NCI-H524 treated with DMSO at 0.1 percent for 48 hours (cell line): ENCODE data around the gene TSPAN17.
"Not testable (repeated sequence)": the region's sequence is repeated elsewhere in the genome, so short reads cannot be mapped to it uniquely, and the experiment has no call there.

Experiments used
- DNase-seq: peaks from one replicate; lab custom pipeline; 2025; lab: John Stamatoyannopoulos, UW

Gene TSPAN17

DNA sequence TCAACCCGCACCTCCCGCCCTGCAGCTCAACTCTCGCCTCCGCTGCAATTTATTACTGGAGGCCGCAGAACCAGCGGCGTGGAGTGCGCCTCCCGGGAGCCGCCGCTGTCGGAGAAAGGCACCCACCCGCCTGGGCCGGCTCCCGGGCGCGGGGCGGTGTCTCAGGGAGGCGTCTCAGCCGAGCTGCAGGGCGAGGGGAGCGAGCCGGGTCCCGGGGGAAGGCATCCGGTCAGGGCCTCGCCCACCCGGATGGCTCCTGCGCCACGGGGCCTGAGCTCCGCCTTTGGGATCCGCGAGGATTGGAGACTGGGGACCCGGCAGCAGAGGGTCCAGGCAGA is 32.9 kb downstream of the TSPAN17 start:
- DNase-seq: no peak

DNA sequence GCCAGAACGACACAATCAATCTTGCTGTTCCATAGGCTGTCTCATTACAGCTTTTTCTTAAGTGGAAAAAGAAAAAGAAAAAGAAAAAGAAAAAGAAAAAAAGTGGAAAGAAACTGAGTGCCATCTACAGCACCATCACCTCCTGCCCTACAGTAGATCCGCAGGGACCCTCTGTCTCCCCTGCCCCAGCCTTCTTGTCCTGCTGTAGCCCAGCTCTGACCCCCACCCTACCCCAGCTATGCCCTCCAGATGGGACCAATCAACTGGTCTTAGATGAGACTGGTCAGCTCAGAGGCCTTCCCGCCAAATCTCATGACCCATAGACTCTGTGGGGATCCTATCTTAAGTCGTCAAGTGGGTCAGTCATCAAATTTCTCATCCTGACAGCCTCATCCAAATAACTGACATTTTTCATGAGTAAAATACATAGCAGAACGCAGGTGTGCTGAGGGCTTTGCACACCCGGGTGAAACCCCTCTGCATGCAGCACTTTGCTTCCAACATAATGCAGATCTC is 34.8 kb downstream of the TSPAN17 start:
- DNase-seq: no peak

- no peak for DNase-seq
Measured at GRCh38 chr5:176685010-176685409, 37.7 kb downstream of the TSPAN17 start.

DNA sequence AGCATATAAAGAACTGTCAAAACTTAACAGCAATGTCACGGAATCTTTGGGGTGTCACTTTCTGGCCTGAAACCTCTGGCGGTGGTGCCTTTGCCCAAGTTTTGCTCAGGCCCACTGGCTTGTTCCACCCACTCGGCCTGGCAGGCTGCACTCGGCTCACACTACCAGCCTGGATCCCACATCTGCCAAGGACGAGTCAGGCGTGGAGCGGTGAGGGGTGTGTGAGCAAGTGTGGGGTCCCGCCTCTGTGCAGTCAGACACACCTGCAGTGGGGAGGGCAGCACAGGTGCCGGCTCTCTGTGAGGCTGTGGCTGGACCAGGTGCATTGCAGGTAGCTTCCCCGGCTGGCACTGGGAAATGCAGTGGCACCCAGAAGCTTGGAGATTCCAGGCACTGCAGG is 40.0 kb downstream of the TSPAN17 start:
- no peak for DNase-seq

DNA sequence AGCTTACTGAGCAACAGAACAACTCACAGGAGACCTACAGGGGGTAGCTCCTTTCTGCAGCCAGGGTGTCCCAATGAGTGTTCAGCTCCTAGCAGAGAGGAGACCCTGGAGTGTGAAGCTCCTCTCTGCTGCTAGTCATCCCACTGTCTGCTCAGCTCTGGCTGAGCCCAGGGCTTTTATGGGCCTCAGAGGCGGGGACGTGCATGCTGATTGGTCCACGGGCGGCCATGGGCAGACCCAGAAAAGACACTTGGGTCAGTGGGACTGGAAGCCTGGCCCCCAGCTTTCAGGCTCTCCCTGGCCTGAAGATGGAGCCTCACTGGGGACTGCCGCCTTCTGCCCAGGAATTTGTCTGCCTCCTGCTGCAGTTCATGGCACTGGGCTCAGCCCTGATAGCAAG is 40.6 kb downstream of the TSPAN17 start:
- DNase-seq: no peak

GRCh38 chr5:176690911-176691310 is 43.6 kb downstream of the TSPAN17 start:
- DNase-seq: no peak

DNA sequence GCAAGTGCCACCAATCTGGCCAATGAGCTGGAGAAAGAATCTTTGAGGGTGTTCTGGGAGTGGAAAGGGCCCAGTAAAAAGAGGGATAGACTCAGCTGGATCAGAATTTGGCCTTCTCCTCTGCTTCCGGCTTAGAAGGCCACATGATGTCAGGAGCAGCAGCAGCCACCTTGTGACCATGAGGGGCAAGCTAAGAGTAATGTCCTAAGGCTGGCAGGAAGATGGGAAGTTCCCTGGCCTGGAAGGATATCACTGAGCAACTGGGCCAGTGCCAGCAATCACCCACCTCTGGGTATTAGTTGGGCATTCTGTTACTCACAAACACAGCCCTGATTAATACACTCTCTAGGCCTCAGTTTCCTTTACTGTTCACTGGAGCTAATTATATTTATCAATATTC is 44.2 kb downstream of the TSPAN17 start:
- DNase-seq: no peak

- no peak for DNase-seq
Measured at GRCh38 chr5:176692326-176692725, 45.0 kb downstream of the TSPAN17 start.

DNA sequence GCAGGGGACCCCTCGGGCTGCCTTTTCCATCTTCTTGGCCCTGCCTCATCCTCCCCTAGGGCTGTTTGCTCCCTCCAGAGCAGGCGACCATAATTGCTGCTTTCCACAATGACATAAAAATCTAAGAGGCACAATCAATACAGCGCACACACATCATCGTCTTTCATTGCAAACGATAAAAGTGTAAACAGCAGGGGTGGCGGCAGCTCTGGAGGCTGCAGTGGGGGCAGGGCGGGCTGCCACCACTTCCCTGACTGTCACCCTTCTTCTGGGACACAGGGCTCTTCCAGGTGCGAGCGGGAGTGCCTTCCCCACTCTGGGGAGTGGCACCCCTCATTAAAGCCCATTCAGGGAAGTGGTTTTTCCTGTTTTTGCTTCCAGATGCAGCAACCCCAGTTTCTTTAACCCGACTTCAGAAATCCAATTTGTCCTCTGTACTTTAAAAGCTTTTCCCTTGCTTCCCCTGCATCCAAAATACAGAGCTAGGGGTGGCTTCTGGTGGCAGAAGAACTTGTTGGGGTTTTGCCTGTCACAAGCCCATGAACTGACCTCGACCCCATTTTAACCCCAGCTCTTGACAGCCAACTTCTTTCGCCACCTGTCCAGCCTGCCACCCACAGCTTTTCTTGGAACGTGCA is 45.7 kb downstream of the TSPAN17 start:
- no peak for DNase-seq

GRCh38 chr5:176693477-176693851 is 46.2 kb downstream of the TSPAN17 start:
- no peak for DNase-seq

DNA sequence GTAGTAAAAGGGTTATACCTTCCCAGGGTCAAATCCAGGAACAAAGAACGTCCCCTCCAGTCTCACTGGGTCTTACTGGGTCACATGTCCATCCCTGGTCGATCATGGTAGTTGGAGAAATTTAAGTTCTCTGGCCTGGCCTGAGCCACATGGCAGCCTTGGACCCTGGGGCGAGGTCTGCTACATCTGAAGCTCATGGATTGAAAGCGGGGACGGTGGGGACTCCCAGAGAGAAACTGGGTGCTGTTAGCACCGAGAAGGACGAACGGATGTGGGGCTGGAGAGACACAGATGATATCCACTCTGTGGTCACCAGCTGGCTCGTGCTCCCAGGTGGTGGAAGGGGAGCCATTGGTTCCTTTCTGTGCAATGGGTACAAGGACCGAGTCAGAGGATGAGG is 46.9 kb downstream of the TSPAN17 start:
- no peak for DNase-seq

- no peak for DNase-seq
Measured at GRCh38 chr5:176694631-176695030, 47.3 kb downstream of the TSPAN17 start.

DNA sequence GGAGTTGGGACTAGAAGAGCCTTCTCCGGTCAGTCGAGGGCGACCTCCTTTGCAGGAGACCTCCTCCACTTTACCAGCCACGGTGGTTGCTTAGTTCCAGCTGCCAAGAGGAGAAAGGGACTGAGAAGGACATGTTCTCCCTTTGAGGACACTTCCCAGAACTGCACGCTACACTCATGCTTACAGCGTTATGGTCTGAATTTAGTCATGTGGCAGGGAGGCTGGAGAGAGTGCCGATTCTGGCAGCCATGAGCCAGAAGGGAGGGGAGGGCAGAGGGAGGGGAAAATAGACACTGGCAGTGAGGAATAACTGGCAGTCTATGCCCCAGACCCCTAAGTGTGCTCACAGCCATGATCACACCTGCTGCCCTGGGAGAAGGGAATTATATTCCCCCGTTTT is 47.8 kb downstream of the TSPAN17 start:
- DNase-seq: no peak

DNA sequence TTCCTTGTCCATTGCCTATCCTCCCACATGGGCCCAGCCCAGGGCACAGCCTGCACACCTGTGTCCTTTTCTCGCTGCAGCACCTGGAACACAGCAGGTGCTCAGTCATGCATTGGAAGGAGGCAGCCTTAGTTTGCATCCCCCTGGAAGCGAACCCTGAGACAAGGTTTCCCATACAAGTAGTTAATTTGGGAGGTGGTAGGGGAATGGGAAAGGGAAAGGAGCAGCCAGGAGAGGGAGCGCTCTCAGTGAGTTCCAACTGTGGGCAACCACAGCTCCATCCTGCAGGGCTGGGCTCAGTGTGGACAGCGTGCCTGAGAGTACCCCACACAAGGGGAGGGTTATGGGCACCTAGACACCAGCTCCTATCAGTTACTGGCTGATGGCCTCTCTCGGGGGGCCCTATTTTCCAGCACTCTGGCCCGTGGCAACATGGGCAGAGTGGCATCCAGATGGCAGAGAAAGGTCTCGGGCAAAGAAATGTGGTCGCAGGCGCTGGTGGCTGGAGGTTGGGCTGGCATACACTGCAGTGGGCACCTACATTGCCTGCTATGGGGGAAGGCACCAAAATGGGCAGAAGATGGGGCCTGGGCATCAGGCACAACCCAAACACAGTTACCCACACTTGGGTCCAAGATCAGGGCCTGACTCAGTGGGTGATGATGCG is 50.1 kb downstream of the TSPAN17 start:
- no peak for DNase-seq

DNA sequence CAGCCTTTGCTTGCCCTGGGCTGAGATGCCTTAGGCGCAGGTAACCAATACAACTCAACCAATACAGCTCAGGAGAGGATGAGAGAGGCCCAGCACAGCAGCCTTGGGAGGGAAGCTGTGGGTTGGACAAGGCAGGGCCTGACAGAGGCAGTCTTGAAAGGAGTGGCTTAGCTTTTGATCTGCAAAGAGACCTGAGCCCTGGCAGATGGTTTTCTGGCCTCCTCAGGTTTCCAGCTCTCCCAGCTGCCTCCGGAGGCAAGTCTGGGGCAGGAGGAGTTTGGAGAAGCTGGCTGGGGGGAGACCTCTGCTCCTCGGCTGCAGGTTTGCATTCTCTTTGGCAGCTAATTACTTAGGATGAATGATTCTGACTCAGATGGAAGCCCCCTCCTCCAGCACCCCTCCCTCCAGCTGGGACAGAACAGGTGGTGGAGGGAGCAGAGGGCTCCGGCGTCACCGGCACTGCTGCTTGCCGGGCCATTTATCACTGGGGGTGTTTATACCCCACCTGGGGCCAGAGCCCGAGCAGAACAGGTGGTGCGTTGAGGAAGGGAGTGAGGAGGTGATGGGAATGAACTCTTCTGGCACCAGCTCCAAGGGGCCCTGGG is 50.8 kb downstream of the TSPAN17 start:
- peak; percentile 93 for DNase-seq

DNA sequence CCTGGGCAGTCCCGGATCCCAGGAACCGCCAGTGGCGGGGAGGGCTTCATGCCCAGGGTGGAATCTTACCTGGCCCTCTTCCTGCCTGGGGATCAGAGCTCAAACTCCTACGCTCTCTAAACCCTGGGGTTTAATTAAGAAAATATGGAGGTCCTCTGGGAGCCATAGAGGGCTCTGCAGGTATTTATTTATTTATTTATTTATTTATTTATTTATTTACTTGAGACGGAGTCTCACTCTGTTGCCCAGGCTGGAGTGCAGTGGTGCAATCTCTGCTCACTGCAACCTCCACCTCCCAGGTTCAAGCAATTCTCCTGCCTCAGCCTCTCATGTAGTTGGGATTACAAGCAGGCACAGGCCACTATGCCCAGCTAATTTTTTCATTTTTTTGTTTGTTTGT is 52.2 kb downstream of the TSPAN17 start:
- DNase-seq: not testable (repeated sequence)

GRCh38 chr5:176700239-176700847 is 53.1 kb downstream of the TSPAN17 start:
- DNase-seq: no peak

- no peak for DNase-seq
Measured at GRCh38 chr5:176702671-176703641, 55.7 kb downstream of the TSPAN17 start.

- DNase-seq: no peak
Measured at GRCh38 chr5:176703857-176704256, 56.6 kb downstream of the TSPAN17 start.

DNA sequence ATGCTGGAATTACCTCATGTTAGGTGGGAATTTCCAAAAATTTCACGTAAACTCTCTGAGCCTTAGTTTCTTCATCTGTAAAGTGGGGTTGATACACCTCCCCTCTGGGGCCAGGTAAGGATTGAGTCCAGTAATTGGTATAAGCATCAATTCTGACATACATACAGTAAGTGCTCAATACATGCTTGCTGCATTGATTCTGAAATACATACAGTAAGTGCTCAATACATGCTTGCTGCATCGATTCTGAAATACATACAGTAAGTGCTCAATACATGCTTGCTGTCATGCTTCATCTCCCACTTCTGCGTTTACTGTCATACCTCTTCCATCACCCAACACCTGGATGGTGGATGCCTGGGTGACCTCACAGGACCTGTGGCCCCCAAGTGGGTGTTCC is 57.1 kb downstream of the TSPAN17 start:
- DNase-seq: no peak

- no peak for DNase-seq
Measured at GRCh38 chr5:176704817-176705216, 57.5 kb downstream of the TSPAN17 start.
